ENCODE data around the gene SH2D3A.

DNA sequence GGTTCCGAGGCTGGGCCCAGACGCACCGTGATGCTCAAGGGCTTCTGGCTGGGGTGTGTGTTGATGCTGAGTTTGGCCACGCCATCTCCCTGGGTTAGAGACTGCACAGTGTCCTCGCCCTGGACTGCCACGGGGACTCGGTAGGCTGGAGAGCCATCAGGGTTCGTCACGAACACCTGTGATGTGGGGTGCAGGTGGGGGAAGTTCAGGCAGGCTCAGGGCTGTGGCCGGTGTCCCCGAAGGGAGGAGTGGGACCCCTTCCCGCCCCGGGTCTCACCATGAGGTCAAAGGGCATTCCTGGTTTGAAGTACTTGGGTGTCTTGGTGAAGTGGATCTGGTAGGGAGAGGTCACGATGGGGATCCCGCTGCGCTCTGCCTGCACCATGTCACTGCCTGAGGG, 55.0 kb downstream of the SH2D3A start:
- TF ChIP-seq, protein P1, sequence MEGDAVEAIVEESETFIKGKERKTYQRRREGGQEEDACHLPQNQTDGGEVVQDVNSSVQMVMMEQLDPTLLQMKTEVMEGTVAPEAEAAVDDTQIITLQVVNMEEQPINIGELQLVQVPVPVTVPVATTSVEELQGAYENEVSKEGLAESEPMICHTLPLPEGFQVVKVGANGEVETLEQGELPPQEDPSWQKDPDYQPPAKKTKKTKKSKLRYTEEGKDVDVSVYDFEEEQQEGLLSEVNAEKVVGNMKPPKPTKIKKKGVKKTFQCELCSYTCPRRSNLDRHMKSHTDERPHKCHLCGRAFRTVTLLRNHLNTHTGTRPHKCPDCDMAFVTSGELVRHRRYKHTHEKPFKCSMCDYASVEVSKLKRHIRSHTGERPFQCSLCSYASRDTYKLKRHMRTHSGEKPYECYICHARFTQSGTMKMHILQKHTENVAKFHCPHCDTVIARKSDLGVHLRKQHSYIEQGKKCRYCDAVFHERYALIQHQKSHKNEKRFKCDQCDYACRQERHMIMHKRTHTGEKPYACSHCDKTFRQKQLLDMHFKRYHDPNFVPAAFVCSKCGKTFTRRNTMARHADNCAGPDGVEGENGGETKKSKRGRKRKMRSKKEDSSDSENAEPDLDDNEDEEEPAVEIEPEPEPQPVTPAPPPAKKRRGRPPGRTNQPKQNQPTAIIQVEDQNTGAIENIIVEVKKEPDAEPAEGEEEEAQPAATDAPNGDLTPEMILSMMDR (IDR thresholded peaks at IDR 0.05), result no peak
- no peak for TF ChIP-seq POLR2A (IDR thresholded peaks at IDR 0.05)

Data from adrenal gland (tissue), 5 donors.